ENCODE results near the gene DUSP5. TPM values are rescaled to one million over a fixed set of nuclear protein-coding genes. Genes with fewer than 3 reads are reported as not detected.
"Not testable (repeated sequence)": the region's sequence is repeated elsewhere in the genome, so short reads cannot be mapped to it uniquely, and the experiment has no call there.

DUSP5 gene
- total RNA-seq, 1 donor from 2014 or later, result 14.8 TPM

DNA sequence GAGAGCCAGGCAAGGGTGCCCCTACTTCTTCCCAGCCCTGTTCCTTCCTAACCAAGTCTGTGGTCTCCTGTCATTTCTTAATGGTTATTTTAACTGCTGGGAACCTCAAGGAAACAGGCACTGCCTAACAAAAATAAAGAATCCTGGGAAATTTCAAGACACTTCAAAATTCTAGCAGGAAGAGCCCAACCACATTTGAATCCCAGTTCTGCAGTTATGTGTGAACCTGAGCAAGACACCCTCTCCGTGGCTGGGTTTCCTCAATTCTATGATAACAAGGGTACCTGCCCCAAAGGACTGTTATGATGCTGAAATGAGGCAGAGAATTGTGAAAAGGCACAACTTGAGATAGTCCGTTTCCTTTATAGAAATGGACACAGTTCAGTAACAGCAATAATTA is 36.2 kb upstream of the DUSP5 start:
- Mint-ChIP-seq H3K27me3 (ENCODE audit: low read depth) (no peaks in the 10 kb centered on the region), H3K4me3 (no peak overlapping the region), H3K27ac (peak overlapping the region; percentile 7), H3K36me3 (no peaks in the 10 kb centered on the region), H3K4me1 (peaks cover 10% of the 10 kb centered on the region), H3K9me3 (no peaks in the 10 kb centered on the region)
- TF ChIP-seq CTCF (IDR thresholded peaks at IDR 0.05; ENCODE audit: unreplicated experiment), result no peak
- DNase-seq (ENCODE audit: low spot score in 2 of 2, unreplicated experiment in 2 of 2), result no peak

DNA sequence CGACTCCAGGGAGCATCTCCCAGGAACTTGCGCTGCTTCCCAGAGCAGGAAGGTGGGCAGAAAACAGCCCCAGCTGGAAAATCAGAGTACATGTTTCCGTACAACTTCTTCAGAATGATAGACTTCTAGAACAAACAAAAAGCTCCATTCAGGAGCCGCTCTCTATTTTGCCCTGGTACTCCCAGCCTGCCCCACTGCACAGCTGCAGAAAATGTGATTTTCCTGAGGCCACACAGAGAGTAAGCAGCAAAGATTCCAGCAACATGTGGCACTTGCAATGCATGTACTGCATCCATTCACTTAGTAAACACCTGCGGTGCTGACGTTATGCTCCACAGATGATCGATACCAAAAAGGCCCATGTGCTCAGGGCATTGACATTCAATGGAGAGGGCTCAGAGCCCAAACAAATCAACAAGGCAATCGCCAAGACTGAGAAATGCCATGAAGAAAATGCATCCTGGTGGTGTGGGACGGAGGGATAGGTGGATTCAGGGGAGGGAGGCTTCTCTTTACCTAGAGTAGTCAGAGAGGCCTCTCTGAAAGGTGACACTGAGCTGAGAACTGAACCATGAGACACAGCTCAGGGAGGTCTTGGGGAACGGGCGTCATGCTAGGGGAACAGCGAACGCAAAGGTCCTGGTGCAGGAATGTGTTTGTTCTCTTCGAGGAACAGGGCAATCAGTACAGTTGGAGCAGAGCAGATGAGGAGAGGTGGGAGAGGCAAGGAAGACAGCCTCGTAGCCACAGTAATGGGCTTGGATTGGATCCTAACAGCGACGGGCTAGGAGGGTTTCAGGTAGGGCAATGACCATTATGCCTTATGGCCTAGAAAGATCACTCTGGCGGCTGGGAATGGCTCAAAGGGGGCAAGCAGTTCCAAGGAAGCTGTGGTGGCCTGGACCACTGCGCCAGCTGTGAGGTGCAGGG is 35.3 kb upstream of the DUSP5 start:
- Mint-ChIP-seq H3K9me3 (no peaks in the 10 kb centered on the region), H3K27ac (no peak overlapping the region), H3K4me1 (peaks cover 7% of the 10 kb centered on the region), H3K36me3 (no peaks in the 10 kb centered on the region), H3K27me3 (ENCODE audit: low read depth) (no peaks in the 10 kb centered on the region), H3K4me3 (no peak overlapping the region)
- no peak for TF ChIP-seq CTCF (IDR thresholded peaks at IDR 0.05; ENCODE audit: unreplicated experiment)
- DNase-seq (ENCODE audit: low spot score in 2 of 2, unreplicated experiment in 2 of 2), result no peak

DNA sequence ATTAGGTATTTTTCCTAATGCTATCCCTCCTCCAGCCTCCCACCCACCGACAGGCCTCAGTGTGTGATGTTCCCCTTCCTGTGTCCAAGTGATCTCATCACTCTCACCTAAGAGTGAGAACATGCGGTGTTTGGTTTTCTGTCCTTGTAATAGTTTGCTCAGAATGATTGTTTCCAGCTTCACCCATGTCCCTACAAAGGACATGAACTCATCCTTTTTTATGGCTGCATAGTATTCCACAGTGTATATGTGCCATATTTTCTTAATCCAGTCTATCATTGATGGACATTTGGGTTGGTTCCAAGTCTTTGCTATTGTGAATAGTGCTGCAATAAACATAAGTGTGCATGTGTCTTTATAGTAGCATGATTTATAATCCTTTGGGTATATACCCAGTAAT is 29.4 kb upstream of the DUSP5 start:
- not testable (repeated sequence) for H3K27me3 Mint-ChIP-seq (ENCODE audit: low read depth); H3K4me3 Mint-ChIP-seq; DNase-seq (ENCODE audit: low spot score in 2 of 2, unreplicated experiment in 2 of 2); H3K9me3 Mint-ChIP-seq; H3K4me1 Mint-ChIP-seq; H3K27ac Mint-ChIP-seq; H3K36me3 Mint-ChIP-seq

DNA sequence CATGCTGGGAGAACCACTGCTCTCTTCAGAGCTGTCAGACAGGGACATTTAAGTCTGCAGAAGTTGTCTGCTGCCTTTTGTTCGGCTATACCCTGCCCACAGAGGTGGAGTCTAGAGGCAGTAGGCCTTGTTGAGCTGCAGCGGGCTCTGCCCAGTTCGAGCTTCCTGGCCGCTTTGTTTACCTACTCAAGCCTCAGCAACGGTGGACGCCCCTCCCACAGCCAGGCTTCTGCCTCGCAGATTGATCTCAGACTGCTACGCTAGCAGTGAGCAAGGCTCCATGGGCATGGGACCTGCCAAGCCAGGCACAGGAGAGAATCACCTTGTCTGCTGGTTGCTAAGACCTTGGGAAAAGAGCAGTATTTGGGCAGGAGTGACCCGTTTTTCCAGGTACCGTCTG is 27.2 kb upstream of the DUSP5 start:
- H3K9me3 Mint-ChIP-seq; H3K4me3 Mint-ChIP-seq; DNase-seq (ENCODE audit: low spot score in 2 of 2, unreplicated experiment in 2 of 2): not testable (repeated sequence)

GRCh38 chr10:110471566-110472139 is 26.1 kb upstream of the DUSP5 start:
- no peaks in the 10 kb centered on the region for H3K27me3 Mint-ChIP-seq (ENCODE audit: low read depth)
- no peak overlapping the region for H3K4me3 Mint-ChIP-seq
- peaks cover 21% of the 10 kb centered on the region for H3K4me1 Mint-ChIP-seq
- H3K9me3 Mint-ChIP-seq, result peaks cover 8% of the 10 kb centered on the region
- no peak for TF ChIP-seq CTCF (IDR thresholded peaks at IDR 0.05; ENCODE audit: unreplicated experiment)
- no peak for DNase-seq (ENCODE audit: low spot score in 2 of 2, unreplicated experiment in 2 of 2)
- peaks cover 4% of the 10 kb centered on the region for H3K36me3 Mint-ChIP-seq
- no peak overlapping the region for H3K27ac Mint-ChIP-seq

More for the DNA sequence above, 27.2 kb upstream of the DUSP5 start:
- not testable (repeated sequence) for H3K27ac Mint-ChIP-seq; H3K27me3 Mint-ChIP-seq (ENCODE audit: low read depth); H3K36me3 Mint-ChIP-seq
- peaks cover 17% of the 10 kb centered on the region for H3K4me1 Mint-ChIP-seq

DNA sequence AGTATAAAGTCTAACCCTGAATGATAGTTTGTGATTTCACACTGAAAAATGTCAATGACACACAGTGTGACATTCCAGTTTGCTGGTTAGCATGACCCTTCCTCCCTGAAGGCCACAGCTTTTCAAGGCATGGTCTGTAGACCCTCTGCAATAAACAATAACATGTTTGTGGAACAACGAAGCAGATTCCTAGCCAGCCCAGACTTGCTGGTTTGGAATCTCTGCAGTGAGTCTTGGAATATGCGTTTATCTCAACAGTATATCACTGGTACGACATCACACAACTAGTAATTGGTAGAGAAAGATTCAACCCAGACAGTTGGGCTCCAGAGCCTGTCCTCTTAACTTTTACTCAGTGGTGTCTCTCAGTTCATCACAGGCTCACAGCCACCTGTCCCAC is 23.7 kb upstream of the DUSP5 start:
- Mint-ChIP-seq H3K4me1 (peaks cover 21% of the 10 kb centered on the region), H3K27me3 (ENCODE audit: low read depth) (no peaks in the 10 kb centered on the region), H3K9me3 (peaks cover 8% of the 10 kb centered on the region), H3K4me3 (no peak overlapping the region), H3K27ac (peak overlapping the region; percentile 80), H3K36me3 (peaks cover 4% of the 10 kb centered on the region)
- TF ChIP-seq CTCF (IDR thresholded peaks at IDR 0.05; ENCODE audit: unreplicated experiment), result no peak
- DNase-seq (ENCODE audit: low spot score in 2 of 2, unreplicated experiment in 2 of 2), result no peak

Data from mesothelial cell of epicardium (in vitro differentiated cells).